IPS-15b (cell line): Measurements from ENCODE around the gene RAD51B.
"Not testable (repeated sequence)": the region's sequence is repeated elsewhere in the genome, so short reads cannot be mapped to it uniquely, and the experiment has no call there.

Source experiments
- H3K27me3 ChIP-seq: one replicate; pipeline ENCODE4 v1.6.1; 2013; ENCODE audit warnings: low read length; ENCODE audit not compliant: control insufficient read depth, insufficient read depth
- H3K36me3 ChIP-seq: one replicate; pipeline ENCODE4 v1.6.1; 2013; ENCODE audit warnings: low read length; ENCODE audit not compliant: control insufficient read depth, insufficient read depth
- H3K4me1 ChIP-seq: one replicate; pipeline ENCODE4 v1.6.1; 2013; ENCODE audit warnings: mild to moderate bottlenecking, low read length; ENCODE audit not compliant: control insufficient read depth, insufficient read depth
- H3K4me3 ChIP-seq: one replicate; pipeline ENCODE4 v1.5.1; 2013; ENCODE audit warnings: low read depth, low read length
- H3K9ac ChIP-seq: one replicate; pipeline ENCODE4 v1.6.1; 2013; ENCODE audit warnings: low read depth, mild to moderate bottlenecking, low read length
- H3K9me3 ChIP-seq: one replicate; pipeline ENCODE4 v1.6.1; 2013; ENCODE audit warnings: mild to moderate bottlenecking, low read length; ENCODE audit not compliant: control insufficient read depth, insufficient read depth

RAD51B gene

GRCh38 chr14:68426661-68427549, 607.3 kb downstream of the RAD51B start:
- Histone ChIP-seq H3K4me1 (no peaks in the 10 kb centered on the region), H3K9ac (no peak overlapping the region), H3K36me3 (no peaks in the 10 kb centered on the region), H3K27me3 (no peaks in the 10 kb centered on the region), H3K9me3 (no peaks in the 10 kb centered on the region), H3K4me3 (no peak overlapping the region)

DNA sequence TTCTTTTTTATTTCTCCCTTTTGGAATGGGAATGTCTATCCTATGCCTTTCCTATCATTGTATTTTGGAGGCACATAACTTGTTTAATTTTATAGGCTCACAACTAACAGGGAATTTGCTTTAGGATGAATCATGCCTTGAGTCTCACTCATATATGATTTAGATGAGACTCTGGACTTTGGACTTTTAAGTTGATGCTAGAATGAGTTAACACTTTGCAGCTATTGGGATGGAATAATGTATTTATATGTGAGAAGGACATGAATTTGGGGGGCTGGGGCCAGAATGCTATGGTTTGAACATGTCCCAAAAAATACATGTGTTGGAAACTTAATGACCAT, 607.9 kb downstream of the RAD51B start:
- Histone ChIP-seq H3K9me3 (no peaks in the 10 kb centered on the region), H3K4me1 (no peaks in the 10 kb centered on the region), H3K36me3 (no peaks in the 10 kb centered on the region), H3K27me3 (no peaks in the 10 kb centered on the region), H3K4me3 (no peak overlapping the region), H3K9ac (no peak overlapping the region)

DNA sequence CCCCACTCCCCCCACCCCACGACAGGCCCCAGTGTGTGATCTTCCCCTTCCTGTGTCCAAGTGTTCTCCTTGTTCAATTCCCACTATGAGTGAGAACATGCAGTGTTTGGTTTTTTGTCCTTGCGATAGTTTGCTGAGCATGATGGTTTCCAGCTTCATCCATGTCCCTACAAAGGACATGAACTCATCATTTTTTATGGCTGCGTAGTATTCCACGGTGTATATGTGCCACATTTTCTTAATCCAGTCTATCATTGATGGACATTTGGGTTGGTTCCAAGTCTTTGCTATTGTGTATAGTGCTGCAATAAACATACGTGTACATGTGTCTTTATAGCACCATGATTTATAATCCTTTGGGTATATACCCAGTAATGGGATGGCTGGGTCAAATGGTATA, 609.3 kb downstream of the RAD51B start:
- not testable (repeated sequence) for H3K9ac ChIP-seq, H3K36me3 ChIP-seq, H3K4me1 ChIP-seq, H3K9me3 ChIP-seq, H3K27me3 ChIP-seq, H3K4me3 ChIP-seq

DNA sequence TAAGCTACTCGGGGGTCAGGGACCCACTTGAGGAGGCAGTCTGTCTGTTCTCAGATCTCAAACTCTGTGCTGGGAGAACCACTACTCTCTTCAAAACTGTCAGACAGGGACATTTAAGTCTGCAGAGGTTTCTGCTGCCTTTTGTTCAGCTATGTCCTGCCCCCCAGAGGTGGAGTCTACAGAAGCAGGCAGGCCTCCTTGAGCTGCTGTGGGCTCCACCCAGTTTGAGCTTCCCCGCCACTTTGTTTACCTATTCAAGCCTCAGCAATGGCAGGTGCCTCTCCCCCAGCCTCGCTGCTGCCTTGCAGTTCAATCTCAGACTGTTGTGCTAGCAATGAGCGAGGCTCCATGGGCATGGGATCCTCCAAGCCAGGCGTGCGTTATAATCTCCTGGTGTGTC, 614.6 kb downstream of the RAD51B start:
- H3K4me1 ChIP-seq, H3K36me3 ChIP-seq, H3K27me3 ChIP-seq, H3K9ac ChIP-seq, H3K9me3 ChIP-seq, H3K4me3 ChIP-seq: not testable (repeated sequence)

- not testable (repeated sequence) for H3K4me3 ChIP-seq, H3K36me3 ChIP-seq, H3K4me1 ChIP-seq, H3K27me3 ChIP-seq, H3K9me3 ChIP-seq, H3K9ac ChIP-seq
Measured at GRCh38 chr14:68435631-68436030, 616.1 kb downstream of the RAD51B start.

DNA sequence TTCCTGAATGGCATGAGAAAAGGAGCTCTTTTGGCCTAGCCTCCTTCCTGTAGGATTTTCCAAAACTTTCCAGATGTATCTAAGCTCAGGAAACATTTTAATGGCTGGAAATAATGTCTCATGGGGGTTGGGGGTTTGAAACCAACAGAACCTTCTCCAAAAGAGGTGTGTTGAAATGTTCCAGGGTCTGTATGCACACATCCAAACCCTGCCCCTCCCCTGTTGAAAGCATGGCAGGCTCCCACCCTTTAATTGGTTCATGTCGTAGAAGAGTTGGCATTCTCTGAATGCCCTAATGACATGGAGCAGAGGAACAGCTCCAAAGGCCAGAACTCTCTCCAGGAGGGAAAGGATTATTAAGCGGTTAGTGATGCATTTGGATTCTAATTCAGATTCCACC, 620.1 kb downstream of the RAD51B start:
- Histone ChIP-seq H3K36me3 (no peaks in the 10 kb centered on the region), H3K27me3 (no peaks in the 10 kb centered on the region), H3K4me1 (no peaks in the 10 kb centered on the region), H3K9ac (no peak overlapping the region), H3K4me3 (no peak overlapping the region), H3K9me3 (no peaks in the 10 kb centered on the region)

DNA sequence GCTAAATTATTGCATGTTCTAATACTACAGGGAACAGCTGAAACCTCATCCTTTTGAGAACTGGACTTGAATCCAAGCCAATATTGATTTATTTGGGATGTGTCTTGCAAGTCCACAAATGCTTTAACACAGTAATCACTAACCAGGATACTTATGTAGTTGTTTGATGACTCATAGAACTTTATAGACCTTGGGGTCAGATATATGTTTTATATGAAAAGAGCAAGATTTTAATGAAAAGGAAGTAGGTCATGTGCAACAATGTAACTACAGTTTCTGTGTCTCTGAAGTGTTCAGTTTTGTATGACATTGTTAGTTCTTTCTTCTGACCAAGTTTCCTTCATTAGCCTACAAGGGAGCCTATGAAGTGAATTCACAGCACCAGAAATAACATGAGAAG, 621.2 kb downstream of the RAD51B start:
- Histone ChIP-seq H3K4me1 (no peaks in the 10 kb centered on the region), H3K9ac (no peak overlapping the region), H3K4me3 (no peak overlapping the region), H3K27me3 (no peaks in the 10 kb centered on the region), H3K36me3 (no peaks in the 10 kb centered on the region), H3K9me3 (no peaks in the 10 kb centered on the region)

DNA sequence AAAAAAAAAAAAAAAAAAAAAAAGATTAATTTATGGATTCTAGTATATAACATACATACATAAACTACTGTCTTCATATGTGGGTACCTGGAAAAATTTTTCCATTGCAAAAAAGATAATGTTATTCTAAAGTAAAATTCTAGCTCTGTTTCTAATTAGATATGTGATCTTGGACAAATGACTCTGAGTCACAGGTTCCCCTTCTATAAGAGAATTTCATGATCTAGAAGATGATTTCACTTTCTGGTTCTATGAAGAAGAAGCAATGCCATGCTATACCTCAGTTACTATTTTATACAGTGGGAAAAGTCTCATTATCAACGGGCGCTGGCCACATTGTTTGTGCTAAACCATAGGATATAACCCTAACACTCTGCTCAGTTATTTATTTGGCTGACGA, 622.0 kb downstream of the RAD51B start:
- Histone ChIP-seq H3K4me1 (no peaks in the 10 kb centered on the region), H3K9ac (no peak overlapping the region), H3K4me3 (no peak overlapping the region), H3K36me3 (no peaks in the 10 kb centered on the region), H3K27me3 (no peaks in the 10 kb centered on the region), H3K9me3 (no peaks in the 10 kb centered on the region)

DNA sequence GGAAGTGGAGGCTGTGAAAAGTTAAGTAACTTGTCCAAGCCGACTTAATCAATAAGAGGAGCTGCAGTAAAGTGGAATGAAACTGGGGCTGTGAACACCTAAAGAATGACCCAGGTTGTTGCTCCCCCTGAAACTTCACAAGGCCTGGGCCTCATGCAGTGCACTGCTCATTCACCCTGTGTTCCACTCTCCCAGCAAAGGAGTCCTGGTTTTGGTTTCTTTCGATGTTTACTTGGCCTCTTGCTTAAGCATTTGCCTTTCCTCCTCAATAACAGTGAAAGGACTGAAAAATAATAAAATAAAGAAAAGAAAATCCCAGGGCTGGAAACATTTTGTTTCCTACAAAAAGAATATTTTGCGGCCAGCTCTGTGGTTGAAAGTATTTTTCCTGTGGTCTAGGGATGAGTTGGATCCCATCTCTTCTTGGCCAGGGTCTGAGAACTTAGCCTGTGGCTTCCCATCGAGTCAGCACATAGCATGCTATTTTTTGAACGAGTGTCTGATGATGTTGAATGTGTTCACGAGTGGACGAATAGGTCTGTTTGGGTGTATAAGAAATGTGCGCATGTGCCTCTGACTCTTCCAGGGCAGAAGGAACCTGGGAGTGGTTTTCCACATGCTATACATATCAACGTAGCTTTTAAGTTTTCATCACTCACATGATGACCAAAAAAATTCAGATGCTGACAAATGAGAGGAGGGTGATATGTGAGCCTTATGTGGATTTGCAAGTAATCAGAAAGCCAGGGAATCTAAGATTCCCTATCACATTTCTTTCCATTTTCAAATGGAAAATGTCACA, 623.5 kb downstream of the RAD51B start:
- H3K36me3 ChIP-seq, result no peaks in the 10 kb centered on the region
- no peaks in the 10 kb centered on the region for H3K9me3 ChIP-seq
- no peaks in the 10 kb centered on the region for H3K4me1 ChIP-seq
- H3K9ac ChIP-seq, result no peak overlapping the region
- H3K27me3 ChIP-seq, result no peaks in the 10 kb centered on the region
- no peak overlapping the region for H3K4me3 ChIP-seq

- no peak overlapping the region for H3K9ac ChIP-seq
- H3K4me3 ChIP-seq, result no peak overlapping the region
- no peaks in the 10 kb centered on the region for H3K9me3 ChIP-seq
- peaks cover 11% of the 10 kb centered on the region for H3K4me1 ChIP-seq
- no peaks in the 10 kb centered on the region for H3K27me3 ChIP-seq
- no peaks in the 10 kb centered on the region for H3K36me3 ChIP-seq
Measured at GRCh38 chr14:68444449-68445168, 625.0 kb downstream of the RAD51B start.

GRCh38 chr14:68446243-68447040, 626.9 kb downstream of the RAD51B start:
- Histone ChIP-seq H3K9me3 (no peaks in the 10 kb centered on the region), H3K27me3 (no peaks in the 10 kb centered on the region), H3K4me1 (peaks cover 14% of the 10 kb centered on the region), H3K9ac (no peak overlapping the region), H3K36me3 (no peaks in the 10 kb centered on the region), H3K4me3 (no peak overlapping the region)
